Caco-2 (cell line): ENCODE results near the gene POLR1G. TPM values are rescaled to one million over a fixed set of nuclear protein-coding genes. Genes with fewer than 3 reads are reported as not detected.

Source experiments
- BruUV-seq: library from RNA; stranded (reverse); fragments of 400-500 nt; replicated peaks from 2 replicates; lab custom pipeline; 2021; lab: Mats Ljungman, UMichigan
- CTCF ChIA-PET: fragments of 300-600 bp; sonication (Branson Sonifier 250); formaldehyde crosslinking; loops from one replicate; lab custom pipeline; 2022; ENCODE audit warnings: antibody characterized with exemption; lab: Charles Lee
- POLR2A ChIA-PET: fragments of 300-600 bp; sonication (Branson Sonifier 250); formaldehyde crosslinking; loops from one replicate; lab custom pipeline; 2022; ENCODE audit warnings: antibody characterized with exemption; lab: Charles Lee
- DNase-seq, 2 experiments: peaks; one replicate each; pipeline versions ENCODE4 v3.0.0 to v3.0.0-alpha.2; 2020 to 2022
- H3K27me3 ChIP-seq: replicated peaks from 2 replicates; pipeline ENCODE4 v1.6.0; 2011; ENCODE audit warnings: low read length; ENCODE audit not compliant: control insufficient read depth, insufficient read depth
- H3K36me3 ChIP-seq: 2 replicates; pipeline ENCODE4 v1.5.1; 2011; ENCODE audit warnings: low read length; ENCODE audit not compliant: control insufficient read depth, insufficient read depth
- H3K4me1 ChIP-seq: fragments of 250-450 bp; sonication (Bioruptor Pico); 2 replicates; pipeline ENCODE4 v1.5.1; 2020; ENCODE audit warnings: mild to moderate bottlenecking
- H3K4me3 ChIP-seq: 2 replicates; pipeline ENCODE4 v1.5.1; 2011; ENCODE audit warnings: low read depth, mild to moderate bottlenecking, control low read depth, low read length
- H3K9me3 ChIP-seq: fragments of 250-450 bp; sonication (Bioruptor Pico); 2 replicates; pipeline ENCODE4 v1.5.1; 2020; ENCODE audit warnings: mild to moderate bottlenecking, moderate library complexity
- H3K27ac Mint-ChIP-seq: one replicate; pipeline ENCODE4 v1.8.0; 2022; ENCODE audit warnings: mixed read lengths; ENCODE audit not compliant: unreplicated experiment
- H3K27me3 Mint-ChIP-seq: one replicate; pipeline ENCODE4 v1.8.0; 2022; ENCODE audit warnings: mixed read lengths; ENCODE audit not compliant: insufficient read depth, unreplicated experiment
- H3K36me3 Mint-ChIP-seq: one replicate; pipeline ENCODE4 v1.8.0; 2022; ENCODE audit warnings: mild to moderate bottlenecking, mixed read lengths; ENCODE audit not compliant: insufficient read depth, unreplicated experiment
- H3K4me1 Mint-ChIP-seq: one replicate; pipeline ENCODE4 v1.8.0; 2022; ENCODE audit warnings: low read depth, mixed read lengths; ENCODE audit not compliant: unreplicated experiment
- H3K4me3 Mint-ChIP-seq: one replicate; pipeline ENCODE4 v1.8.0; 2022; ENCODE audit warnings: mild to moderate bottlenecking, moderate library complexity, mixed read lengths; ENCODE audit not compliant: unreplicated experiment
- H3K9me3 Mint-ChIP-seq: one replicate; pipeline ENCODE4 v1.8.0; 2022; ENCODE audit warnings: mixed read lengths; ENCODE audit not compliant: unreplicated experiment
- intact Hi-C: fragments of 100-400 bp; cut with micrococcal nuclease; formaldehyde crosslinking; loops from one replicate; pipeline ENCODE4 v1.10.0; 2022; ENCODE audit not compliant: unreplicated experiment
- total RNA-seq: library from RNA; stranded (reverse); gene quantifications from 2 replicates; pipeline ENCODE4 v1.2.3, GENCODE V29; 2022
- TF ChIP-seq, protein P1 (sequence below), 2 experiments: fragments of 200-600 bp in 1 of 2; IDR thresholded peaks; 1 replicate in 1 of 2; 2 replicates in 1 of 2; pipeline versions ENCODE4 v1.5.1 to v1.8.0; 2011 to 2022; ENCODE audit warnings: antibody characterized with exemption in 1 of 2, control low read depth in 1 of 2, inconsistent platforms in 1 of 2, low read depth in 1 of 2, low read length in 1 of 2, mild to moderate bottlenecking in 1 of 2, moderate library complexity in 1 of 2; ENCODE audit not compliant: insufficient read depth in 1 of 2, severe bottlenecking in 1 of 2, unreplicated experiment in 1 of 2

Gene POLR1G
- total RNA-seq, 1 experiment from 2014 or later: 27.7 TPM

DNA sequence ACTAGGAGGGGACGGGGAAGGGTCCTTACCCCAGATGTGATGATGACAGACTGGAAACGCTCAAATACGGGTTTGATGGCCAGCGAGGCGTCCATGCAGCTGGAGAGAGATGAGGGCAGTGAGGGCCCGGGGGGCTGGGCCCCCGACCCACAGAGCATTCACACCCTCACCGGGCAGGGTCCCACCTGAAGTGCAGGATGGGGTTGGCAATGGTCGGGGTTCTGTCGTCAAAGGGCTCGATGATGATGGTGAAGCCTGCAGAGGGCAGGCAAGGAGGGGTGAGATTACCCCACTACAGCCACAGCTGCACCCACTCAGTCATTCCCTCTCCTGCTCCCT is 49.0 kb upstream of the POLR1G start:
- H3K4me1 ChIP-seq: no peaks in the 10 kb centered on the region
- no peaks in the 10 kb centered on the region for H3K4me1 Mint-ChIP-seq
- no TSS peak for BruUV-seq
- DNase-seq: no peak
- no peaks in the 10 kb centered on the region for H3K27me3 Mint-ChIP-seq
- TF ChIP-seq, protein P1, sequence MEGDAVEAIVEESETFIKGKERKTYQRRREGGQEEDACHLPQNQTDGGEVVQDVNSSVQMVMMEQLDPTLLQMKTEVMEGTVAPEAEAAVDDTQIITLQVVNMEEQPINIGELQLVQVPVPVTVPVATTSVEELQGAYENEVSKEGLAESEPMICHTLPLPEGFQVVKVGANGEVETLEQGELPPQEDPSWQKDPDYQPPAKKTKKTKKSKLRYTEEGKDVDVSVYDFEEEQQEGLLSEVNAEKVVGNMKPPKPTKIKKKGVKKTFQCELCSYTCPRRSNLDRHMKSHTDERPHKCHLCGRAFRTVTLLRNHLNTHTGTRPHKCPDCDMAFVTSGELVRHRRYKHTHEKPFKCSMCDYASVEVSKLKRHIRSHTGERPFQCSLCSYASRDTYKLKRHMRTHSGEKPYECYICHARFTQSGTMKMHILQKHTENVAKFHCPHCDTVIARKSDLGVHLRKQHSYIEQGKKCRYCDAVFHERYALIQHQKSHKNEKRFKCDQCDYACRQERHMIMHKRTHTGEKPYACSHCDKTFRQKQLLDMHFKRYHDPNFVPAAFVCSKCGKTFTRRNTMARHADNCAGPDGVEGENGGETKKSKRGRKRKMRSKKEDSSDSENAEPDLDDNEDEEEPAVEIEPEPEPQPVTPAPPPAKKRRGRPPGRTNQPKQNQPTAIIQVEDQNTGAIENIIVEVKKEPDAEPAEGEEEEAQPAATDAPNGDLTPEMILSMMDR (IDR thresholded peaks at IDR 0.05; ENCODE audit: insufficient read depth in 1 of 2, low read depth in 1 of 2, low read length in 1 of 2, severe bottlenecking in 1 of 2, unreplicated experiment in 1 of 2): no peak
- CTCF ChIA-PET: no interaction called here
- no peaks in the 10 kb centered on the region for H3K27me3 ChIP-seq
- H3K4me3 Mint-ChIP-seq: no peak overlapping the region
- intact Hi-C loops: no loop called here
- POLR2A ChIA-PET: no interaction called here
- H3K9me3 ChIP-seq: no peaks in the 10 kb centered on the region
- no peaks in the 10 kb centered on the region for H3K9me3 Mint-ChIP-seq
- H3K36me3 Mint-ChIP-seq: peaks cover 74% of the 10 kb centered on the region
- H3K36me3 ChIP-seq: peaks cover 1% of the 10 kb centered on the region
- peak overlapping the region; percentile 22 for H3K27ac Mint-ChIP-seq
- no peak overlapping the region for H3K4me3 ChIP-seq

DNA sequence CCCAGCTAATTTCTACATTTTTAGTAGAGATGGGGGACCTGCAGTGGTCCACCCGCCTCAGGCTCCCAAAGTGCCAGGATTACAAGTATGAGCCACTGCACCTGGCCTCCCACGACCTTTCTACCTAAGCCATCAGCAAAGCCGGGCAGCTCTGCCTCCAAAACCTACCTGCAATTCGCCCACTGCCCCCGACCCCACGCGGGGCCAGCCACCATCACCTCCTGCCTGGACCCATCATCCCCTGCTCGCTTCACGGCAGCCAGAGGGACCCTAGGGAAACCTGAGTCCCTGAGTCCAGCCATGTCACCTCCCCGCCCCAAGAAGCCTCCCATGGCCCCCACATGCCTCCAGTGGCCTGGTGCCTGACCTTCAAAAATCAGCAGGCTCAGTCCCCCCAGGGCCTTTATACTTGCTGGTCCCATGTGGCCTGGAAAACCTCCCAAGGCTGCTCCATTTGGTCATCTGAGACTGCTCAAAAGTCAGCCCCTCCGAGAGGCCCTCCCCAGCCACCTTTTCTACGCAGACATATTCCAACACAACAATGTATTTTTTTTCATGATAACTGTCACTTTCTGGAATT is 48.1 kb upstream of the POLR1G start:
- BruUV-seq: no TSS peak
- POLR2A ChIA-PET: no interaction called here
- intact Hi-C loops: no loop called here
- Histone ChIP-seq H3K36me3 (peaks cover 1% of the 10 kb centered on the region), H3K27me3 (no peaks in the 10 kb centered on the region), H3K4me3 (no peak overlapping the region), H3K9me3 (no peaks in the 10 kb centered on the region), H3K4me1 (no peaks in the 10 kb centered on the region)
- H3K4me1 Mint-ChIP-seq: no peaks in the 10 kb centered on the region
- H3K27ac Mint-ChIP-seq: peak overlapping the region; percentile 22
- no peaks in the 10 kb centered on the region for H3K9me3 Mint-ChIP-seq
- TF ChIP-seq, protein P1 (IDR thresholded peaks at IDR 0.05; ENCODE audit: insufficient read depth in 1 of 2, low read depth in 1 of 2, low read length in 1 of 2, severe bottlenecking in 1 of 2, unreplicated experiment in 1 of 2): no peak
- CTCF ChIA-PET: no interaction called here
- no peaks in the 10 kb centered on the region for H3K27me3 Mint-ChIP-seq
- H3K36me3 Mint-ChIP-seq: peaks cover 68% of the 10 kb centered on the region
- no peak overlapping the region for H3K4me3 Mint-ChIP-seq
- no peak for DNase-seq

DNA sequence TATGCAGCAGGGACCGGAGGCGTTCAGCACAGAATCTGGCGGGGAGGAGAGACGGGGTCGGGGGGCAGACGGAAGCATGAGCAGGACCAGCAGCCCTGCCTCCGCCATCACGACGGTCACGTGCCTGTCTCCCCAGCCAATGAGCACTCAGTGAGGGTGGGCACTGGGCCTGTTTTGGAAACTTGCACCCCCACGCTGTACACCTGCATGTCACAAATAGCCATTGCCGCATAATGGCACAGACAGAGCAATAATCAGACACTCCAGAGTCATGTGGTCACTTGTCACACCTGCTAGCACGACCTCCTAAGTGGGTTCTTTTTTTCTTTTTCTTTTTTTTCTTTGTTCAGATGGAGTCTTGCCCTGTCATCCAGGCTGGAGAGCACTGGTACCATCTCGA is 44.8 kb upstream of the POLR1G start:
- intact Hi-C loops: no loop called here

More for the DNA sequence above, 44.8 kb upstream of the POLR1G start:
- TF ChIP-seq, protein P1 (IDR thresholded peaks at IDR 0.05; ENCODE audit: insufficient read depth in 1 of 2, low read depth in 1 of 2, low read length in 1 of 2, severe bottlenecking in 1 of 2, unreplicated experiment in 1 of 2): no peak
- H3K36me3 ChIP-seq: peaks cover 1% of the 10 kb centered on the region
- DNase-seq: no peak
- H3K4me3 Mint-ChIP-seq: no peak overlapping the region
- H3K27ac Mint-ChIP-seq: no peak overlapping the region
- no peaks in the 10 kb centered on the region for H3K9me3 Mint-ChIP-seq
- no TSS peak for BruUV-seq
- H3K9me3 ChIP-seq: no peaks in the 10 kb centered on the region
- CTCF ChIA-PET: no interaction called here
- no peaks in the 10 kb centered on the region for H3K4me1 Mint-ChIP-seq
- no peaks in the 10 kb centered on the region for H3K27me3 Mint-ChIP-seq
- no peak overlapping the region for H3K4me3 ChIP-seq
- H3K27me3 ChIP-seq: no peaks in the 10 kb centered on the region
- no peaks in the 10 kb centered on the region for H3K4me1 ChIP-seq
- H3K36me3 Mint-ChIP-seq: peaks cover 59% of the 10 kb centered on the region
- POLR2A ChIA-PET: no interaction called here
